Activated naive CD4-positive, alpha-beta T cell treated with anti-CD3 and anti-CD28 coated beads for 36 hours (primary cell): ENCODE data around the gene RALA. TPM values are rescaled to one million over a fixed set of nuclear protein-coding genes. Genes with fewer than 3 reads are reported as not detected.

ENCODE experiments used
- CTCF ChIA-PET: fragments of 350-600 bp; sonication (Branson Sonifier 250); formaldehyde crosslinking; loops from one replicate; lab custom pipeline; 2021; ENCODE audit warnings: antibody characterized with exemption; lab: Charles Lee
- DNase-seq: peaks from one replicate; pipeline ENCODE4 v3.0.0-alpha.2; 2020
- H3K27ac Mint-ChIP-seq: one replicate; pipeline ENCODE4 v1.8.0; 2021; ENCODE audit warnings: mild to moderate bottlenecking, mixed read lengths
- H3K27me3 Mint-ChIP-seq: one replicate; pipeline ENCODE4 v1.8.0; 2021; ENCODE audit warnings: low read depth, mixed read lengths
- H3K36me3 Mint-ChIP-seq: one replicate; pipeline ENCODE4 v1.8.0; 2021; ENCODE audit warnings: low read depth, mixed read lengths
- H3K4me1 Mint-ChIP-seq: one replicate; pipeline ENCODE4 v1.8.0; 2021; ENCODE audit warnings: low read depth, mixed read lengths
- H3K4me3 Mint-ChIP-seq: one replicate; pipeline ENCODE4 v1.8.0; 2021; ENCODE audit warnings: mild to moderate bottlenecking, moderate library complexity, mixed read lengths
- H3K9me3 Mint-ChIP-seq: one replicate; pipeline ENCODE4 v1.8.0; 2021; ENCODE audit warnings: mixed read lengths
- intact Hi-C: fragments of 100-400 bp; cut with micrococcal nuclease; formaldehyde crosslinking; loops from one replicate; pipeline ENCODE4 v1.15.1; 2023
- total RNA-seq, 2 experiments: library from RNA; stranded (reverse); gene quantifications; one replicate each; pipeline ENCODE4 v1.2.3, GENCODE V29; 2021

Gene RALA
- total RNA-seq, 2 experiments from 2014 or later: 30.3 to 35.6 TPM

- CTCF ChIA-PET: interaction anchor here (1.5 kb wide), 1 partner anchor 17 kb away, joined by 4 read pairs; no protein-coding TSS in a partner anchor
- DNase-seq: no peak
- intact Hi-C loops: no loop called here
- Mint-ChIP-seq H3K4me3 (no peak overlapping the region), H3K36me3 (peaks cover 34% of the 10 kb centered on the region), H3K27me3 (no peaks in the 10 kb centered on the region), H3K9me3 (peaks cover 2% of the 10 kb centered on the region), H3K4me1 (peaks cover 5% of the 10 kb centered on the region), H3K27ac (no peak overlapping the region)
Observed at GRCh38 chr7:39695852-39696586, 72.6 kb downstream of the RALA start.

DNA sequence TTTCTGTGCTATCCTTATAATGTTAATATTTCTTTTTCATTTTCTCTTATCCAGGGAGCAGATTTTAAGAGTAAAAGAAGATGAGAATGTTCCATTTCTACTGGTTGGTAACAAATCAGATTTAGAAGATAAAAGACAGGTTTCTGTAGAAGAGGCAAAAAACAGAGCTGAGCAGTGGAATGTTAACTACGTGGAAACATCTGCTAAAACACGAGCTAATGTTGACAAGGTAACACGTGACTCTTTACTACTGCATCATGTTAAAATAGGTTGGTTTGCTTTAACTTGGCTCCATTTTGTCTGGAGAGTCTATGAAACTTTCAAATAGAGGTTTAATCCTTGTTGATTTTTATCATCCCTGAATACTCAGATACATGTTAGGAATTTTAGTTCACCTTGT lies 73.3 kb downstream of the RALA start:
- no peak overlapping the region for H3K27ac Mint-ChIP-seq
- no peaks in the 10 kb centered on the region for H3K27me3 Mint-ChIP-seq
- peaks cover 2% of the 10 kb centered on the region for H3K9me3 Mint-ChIP-seq
- no peak for DNase-seq
- no peak overlapping the region for H3K4me3 Mint-ChIP-seq
- H3K4me1 Mint-ChIP-seq: no peaks in the 10 kb centered on the region
- CTCF ChIA-PET: interaction anchor here (1.5 kb wide), 1 partner anchor 17 kb away, joined by 4 read pairs; no protein-coding TSS in a partner anchor
- peaks cover 29% of the 10 kb centered on the region for H3K36me3 Mint-ChIP-seq
- intact Hi-C loops: no loop called here

DNA sequence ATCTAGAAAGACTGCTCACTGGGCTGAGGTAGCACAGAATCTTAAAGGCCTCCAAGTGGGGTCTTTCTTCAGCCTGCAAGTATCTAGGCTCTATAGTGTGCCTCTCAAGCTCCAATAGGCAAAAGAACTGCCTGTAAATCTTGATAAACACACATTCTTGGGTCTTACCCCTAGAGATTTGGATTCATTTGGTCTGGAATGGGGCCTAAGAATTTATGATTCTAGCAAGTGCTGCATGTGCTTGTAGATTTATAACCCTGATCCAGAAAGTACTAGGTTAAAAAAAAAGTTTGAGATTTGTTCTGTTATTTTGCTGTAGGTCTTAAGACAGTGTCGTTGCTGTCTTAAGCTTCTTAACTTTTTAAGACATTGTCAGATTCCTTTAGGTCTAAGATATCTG lies 74.1 kb downstream of the RALA start:
- intact Hi-C loops: no loop called here
- Mint-ChIP-seq H3K27ac (no peak overlapping the region), H3K27me3 (no peaks in the 10 kb centered on the region), H3K36me3 (peaks cover 22% of the 10 kb centered on the region), H3K9me3 (peaks cover 2% of the 10 kb centered on the region), H3K4me3 (no peak overlapping the region), H3K4me1 (peaks cover 2% of the 10 kb centered on the region)
- CTCF ChIA-PET: no interaction called here
- DNase-seq: no peak

DNA sequence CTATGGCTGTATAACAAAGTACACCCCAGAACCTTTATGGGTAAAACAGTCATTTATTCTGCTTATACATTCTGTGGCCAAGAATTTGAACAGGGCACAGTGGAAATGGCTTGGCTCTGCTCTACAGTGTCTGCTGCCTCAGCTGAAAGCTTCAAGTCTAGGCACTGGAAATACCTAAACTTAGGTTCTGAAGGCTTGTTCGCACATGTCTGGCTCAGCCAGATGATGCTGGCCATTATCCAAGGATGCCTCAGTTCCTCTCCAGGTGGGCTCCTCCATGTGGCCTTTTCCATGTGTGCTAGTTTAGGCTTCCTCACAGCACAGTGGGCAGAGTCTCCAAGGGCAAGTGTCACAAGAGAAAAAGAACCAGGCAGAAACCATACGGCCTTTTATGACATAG lies 76.8 kb downstream of the RALA start:
- peaks cover 8% of the 10 kb centered on the region for H3K4me1 Mint-ChIP-seq
- no peak overlapping the region for H3K27ac Mint-ChIP-seq
- DNase-seq: no peak
- CTCF ChIA-PET: interaction anchor here (1.0 kb wide), 1 partner anchor 120 kb away, joined by 3 read pairs; no protein-coding TSS in a partner anchor
- H3K4me3 Mint-ChIP-seq: no peak overlapping the region
- no peaks in the 10 kb centered on the region for H3K27me3 Mint-ChIP-seq
- intact Hi-C loops: no loop called here
- H3K36me3 Mint-ChIP-seq: peaks cover 17% of the 10 kb centered on the region
- H3K9me3 Mint-ChIP-seq: no peaks in the 10 kb centered on the region

DNA sequence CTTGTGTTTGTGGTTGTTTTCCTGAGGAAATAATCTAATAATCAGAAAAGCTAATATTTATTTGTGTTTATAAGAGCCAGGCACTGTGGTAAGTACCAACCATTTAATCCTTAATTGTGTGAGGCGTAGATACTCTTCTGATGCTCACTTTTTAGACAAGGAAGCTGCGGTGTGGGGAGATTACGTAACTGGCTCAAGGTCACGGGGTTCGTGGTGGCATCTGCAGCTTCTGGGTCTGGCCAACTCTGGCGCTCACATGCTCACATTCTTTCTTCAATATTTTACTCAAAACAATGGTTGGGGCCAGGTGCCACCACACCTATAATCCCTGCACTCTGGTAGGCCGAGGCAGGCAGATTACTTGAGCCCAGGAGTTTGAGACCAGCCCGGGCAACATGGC lies 77.6 kb downstream of the RALA start:
- Mint-ChIP-seq H3K27ac (no peak overlapping the region), H3K4me3 (no peak overlapping the region), H3K27me3 (no peaks in the 10 kb centered on the region), H3K36me3 (peaks cover 17% of the 10 kb centered on the region), H3K9me3 (no peaks in the 10 kb centered on the region), H3K4me1 (peaks cover 8% of the 10 kb centered on the region)
- intact Hi-C loops: no loop called here
- CTCF ChIA-PET: interaction anchor here (1.0 kb wide), 1 partner anchor 120 kb away, joined by 3 read pairs; no protein-coding TSS in a partner anchor
- DNase-seq: no peak

- intact Hi-C loops: no loop called here
- no peaks in the 10 kb centered on the region for H3K27me3 Mint-ChIP-seq
- peaks cover 14% of the 10 kb centered on the region for H3K36me3 Mint-ChIP-seq
- H3K27ac Mint-ChIP-seq: no peak overlapping the region
- no peak for DNase-seq
- CTCF ChIA-PET: interaction anchor here (1.0 to 1.3 kb wide), 2 partner anchors 46 to 122 kb away, joined by 3 read pairs; no protein-coding TSS in a partner anchor
- peaks cover 8% of the 10 kb centered on the region for H3K4me1 Mint-ChIP-seq
- no peak overlapping the region for H3K4me3 Mint-ChIP-seq
- no peaks in the 10 kb centered on the region for H3K9me3 Mint-ChIP-seq
Observed at GRCh38 chr7:39702133-39702532, 78.8 kb downstream of the RALA start.

GRCh38 chr7:39703144-39703543 lies 79.8 kb downstream of the RALA start:
- Mint-ChIP-seq H3K27ac (no peak overlapping the region), H3K4me1 (peaks cover 8% of the 10 kb centered on the region), H3K4me3 (no peak overlapping the region), H3K9me3 (no peaks in the 10 kb centered on the region), H3K27me3 (no peaks in the 10 kb centered on the region), H3K36me3 (peaks cover 11% of the 10 kb centered on the region)
- intact Hi-C loops: no loop called here
- CTCF ChIA-PET: interaction anchor here (0.7 to 1.3 kb wide), 3 partner anchors 16 to 123 kb away, joined by 3 read pairs; no protein-coding TSS in a partner anchor
- DNase-seq: no peak

DNA sequence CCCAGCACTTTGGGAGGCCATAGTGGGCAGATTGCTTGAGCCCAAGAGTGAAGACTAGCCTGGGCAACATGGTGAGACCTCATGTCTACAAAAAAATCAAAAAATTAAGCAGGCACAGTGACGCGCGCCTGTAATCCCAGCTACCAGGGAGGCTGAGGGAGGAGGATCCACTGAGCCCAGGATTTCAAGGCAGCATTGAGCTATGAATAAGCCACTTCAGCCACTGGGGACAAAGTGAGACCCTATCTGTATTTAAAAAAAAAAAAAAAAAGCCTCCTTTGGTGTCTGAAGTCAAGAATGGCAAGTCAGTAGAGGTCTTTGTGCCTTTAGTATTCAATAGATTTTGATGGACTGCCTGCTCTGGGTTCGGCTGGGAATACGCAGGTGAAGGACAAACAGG lies 85.7 kb downstream of the RALA start:
- no peak overlapping the region for H3K27ac Mint-ChIP-seq
- no peak for DNase-seq
- peaks cover 7% of the 10 kb centered on the region for H3K9me3 Mint-ChIP-seq
- H3K27me3 Mint-ChIP-seq: no peaks in the 10 kb centered on the region
- intact Hi-C loops: no loop called here
- peaks cover 3% of the 10 kb centered on the region for H3K36me3 Mint-ChIP-seq
- CTCF ChIA-PET: interaction anchor here (1.2 to 1.4 kb wide), 2 partner anchors 37 to 128 kb away, joined by 3 to 4 read pairs; no protein-coding TSS in a partner anchor
- H3K4me3 Mint-ChIP-seq: no peak overlapping the region
- no peaks in the 10 kb centered on the region for H3K4me1 Mint-ChIP-seq

- no peak for DNase-seq
- no peak overlapping the region for H3K27ac Mint-ChIP-seq
- peaks cover 3% of the 10 kb centered on the region for H3K36me3 Mint-ChIP-seq
- intact Hi-C loops: no loop called here
- CTCF ChIA-PET: interaction anchor here (0.6 to 1.4 kb wide), 3 partner anchors 36 to 483 kb away, joined by 3 to 5 read pairs (median 4); no protein-coding TSS in a partner anchor
- no peak overlapping the region for H3K4me3 Mint-ChIP-seq
- no peaks in the 10 kb centered on the region for H3K4me1 Mint-ChIP-seq
- H3K27me3 Mint-ChIP-seq: no peaks in the 10 kb centered on the region
- peaks cover 10% of the 10 kb centered on the region for H3K9me3 Mint-ChIP-seq
Observed at GRCh38 chr7:39709768-39710311, 86.5 kb downstream of the RALA start.

DNA sequence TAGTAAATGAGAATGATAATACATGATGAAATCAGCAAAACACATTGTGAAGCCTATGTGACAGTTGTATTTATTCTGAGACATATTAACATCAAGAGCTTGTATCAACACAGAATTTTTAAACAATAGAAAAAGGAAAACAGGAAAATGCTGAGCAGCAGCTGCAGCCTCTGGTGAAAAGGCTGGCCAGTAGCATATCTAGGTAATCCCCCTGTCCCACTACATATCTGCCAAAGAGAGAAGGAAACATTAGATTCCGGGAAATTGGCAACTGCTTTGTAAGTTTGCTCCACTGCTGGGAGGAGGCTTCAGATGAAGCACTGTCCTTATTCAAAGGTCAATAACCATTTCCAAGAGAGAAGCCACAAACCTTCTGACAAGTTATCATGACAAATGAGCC lies 89.4 kb downstream of the RALA start:
- Mint-ChIP-seq H3K4me3 (no peak overlapping the region), H3K27me3 (no peaks in the 10 kb centered on the region), H3K27ac (no peak overlapping the region), H3K4me1 (no peaks in the 10 kb centered on the region), H3K36me3 (peaks cover 2% of the 10 kb centered on the region), H3K9me3 (peaks cover 20% of the 10 kb centered on the region)
- DNase-seq: no peak
- intact Hi-C loops: no loop called here
- CTCF ChIA-PET: interaction anchor here (1.6 kb wide), 1 partner anchor 132 kb away, joined by 4 read pairs; no protein-coding TSS in a partner anchor

GRCh38 chr7:39714447-39715091 lies 91.2 kb downstream of the RALA start:
- peaks cover 2% of the 10 kb centered on the region for H3K36me3 Mint-ChIP-seq
- CTCF ChIA-PET: interaction anchor here (0.6 to 1.4 kb wide), 2 partner anchors 134 to 193 kb away, joined by 3 to 5 read pairs; no protein-coding TSS in a partner anchor
- no peaks in the 10 kb centered on the region for H3K4me1 Mint-ChIP-seq
- H3K27me3 Mint-ChIP-seq: no peaks in the 10 kb centered on the region
- DNase-seq: no peak
- intact Hi-C loops: no loop called here
- H3K4me3 Mint-ChIP-seq: no peak overlapping the region
- peaks cover 20% of the 10 kb centered on the region for H3K9me3 Mint-ChIP-seq
- H3K27ac Mint-ChIP-seq: no peak overlapping the region

- H3K9me3 Mint-ChIP-seq: peaks cover 5% of the 10 kb centered on the region
- H3K27me3 Mint-ChIP-seq: no peaks in the 10 kb centered on the region
- no peak for DNase-seq
Observed at GRCh38 chr7:39720586-39720985, 97.2 kb downstream of the RALA start.

More at GRCh38 chr7:39720586-39720985, 97.2 kb downstream of the RALA start:
- no peak overlapping the region for H3K27ac Mint-ChIP-seq
- H3K4me3 Mint-ChIP-seq: no peak overlapping the region
- CTCF ChIA-PET: interaction anchor here (0.8 kb wide), 1 partner anchor 21 kb away, joined by 5 read pairs; no protein-coding TSS in a partner anchor
- peaks cover under 1% of the 10 kb centered on the region for H3K36me3 Mint-ChIP-seq
- H3K4me1 Mint-ChIP-seq: no peaks in the 10 kb centered on the region
- intact Hi-C loops: no loop called here
